ENCODE data around the gene CDKAL1. TPM values are rescaled to one million over a fixed set of nuclear protein-coding genes. Genes with fewer than 3 reads are reported as not detected.

CDKAL1 gene
- total and polyA plus RNA-seq, 9 of the 15 experiments (the other 6 are each of a cell fraction or from before 2014, with no cell fraction given): 11.2 to 36.3 (median 20.1) TPM

DNA sequence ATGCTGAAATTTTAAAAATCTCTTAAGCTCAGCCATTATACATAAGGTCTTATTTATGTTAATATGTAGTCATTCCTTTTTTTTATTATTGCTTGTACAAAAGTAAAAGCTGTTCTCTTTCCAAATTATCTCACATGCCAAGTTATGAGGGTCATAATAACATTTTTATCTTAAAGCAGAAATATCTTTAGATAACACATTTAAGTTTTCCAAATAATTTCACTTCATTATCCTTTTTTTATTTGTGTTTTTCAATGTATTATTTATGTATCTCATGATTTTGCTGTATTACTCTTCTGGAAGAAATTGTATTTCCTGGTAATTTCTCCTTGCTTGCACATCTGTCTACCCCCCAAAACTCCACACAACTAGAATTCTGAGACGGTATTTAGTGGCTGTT, 598.2 kb downstream of the CDKAL1 start:
- H3K4me2 ChIP-seq (ENCODE audit: insufficient read depth, low read length): no peak overlapping the region
- DNase-seq (ENCODE audit: extremely low read depth in 1 of 4, low spot score in 3 of 4): no peak
- ATAC-seq: no peak
- ChIA-PET POLR2A (interaction anchor here (0.7 kb wide), 1 partner anchor 286 kb away, joined by 3 read pairs; no protein-coding TSS in a partner anchor), CTCF (ENCODE audit: low intra/inter-chr PET ratio) (no interaction called here)
- WGBS (ENCODE audit: insufficient coverage, low coverage, missing lambda C conversion rate): 45% methylated on average over 1 of the region's 1 CpG
- intact Hi-C loops (cut with micrococcal nuclease): no loop called here
- in situ Hi-C loops (cut with MboI): no loop called here
- no peaks in the 10 kb centered on the region for H4K20me1 ChIP-seq (replicated peaks; ENCODE audit: control insufficient read depth, insufficient read depth, low read length)
- H3K4me1 ChIP-seq (replicated peaks in 1 of 2; ENCODE audit: control insufficient read depth in 2 of 2, insufficient read depth in 2 of 2, low read length in 2 of 2): no peaks in the 10 kb centered on the region
- H3K27ac ChIP-seq (ENCODE audit: extremely low read depth, low read depth, low read length): no peak overlapping the region
- no peaks in the 10 kb centered on the region for H3K27me3 ChIP-seq (ENCODE audit: control insufficient read depth in 2 of 2, insufficient read depth in 2 of 2, low read length in 2 of 2)
- no peak overlapping the region for H3K4me3 ChIP-seq
- no peaks in the 10 kb centered on the region for H3K79me2 ChIP-seq (ENCODE audit: control insufficient read depth, insufficient read depth, low read length)
- no peaks in the 10 kb centered on the region for H3K9me3 ChIP-seq (replicated peaks; ENCODE audit: control insufficient read depth, insufficient read depth, low read depth, low read length)
- TF ChIP-seq, protein P1, sequence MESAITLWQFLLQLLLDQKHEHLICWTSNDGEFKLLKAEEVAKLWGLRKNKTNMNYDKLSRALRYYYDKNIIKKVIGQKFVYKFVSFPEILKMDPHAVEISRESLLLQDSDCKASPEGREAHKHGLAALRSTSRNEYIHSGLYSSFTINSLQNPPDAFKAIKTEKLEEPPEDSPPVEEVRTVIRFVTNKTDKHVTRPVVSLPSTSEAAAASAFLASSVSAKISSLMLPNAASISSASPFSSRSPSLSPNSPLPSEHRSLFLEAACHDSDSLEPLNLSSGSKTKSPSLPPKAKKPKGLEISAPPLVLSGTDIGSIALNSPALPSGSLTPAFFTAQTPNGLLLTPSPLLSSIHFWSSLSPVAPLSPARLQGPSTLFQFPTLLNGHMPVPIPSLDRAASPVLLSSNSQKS (CRISPR knock-in tag; IDR thresholded peaks at IDR 0.05): no peak
- TF ChIP-seq SREBF2 (CRISPR knock-in tag; IDR thresholded peaks at IDR 0.05) (no peak), ZNF316 (IDR thresholded peaks at IDR 0.05) (no peak), DIDO1 (tag; IDR thresholded peaks at IDR 0.05; ENCODE audit: low read depth) (no peak)
- TF ChIP-seq, protein P2, sequence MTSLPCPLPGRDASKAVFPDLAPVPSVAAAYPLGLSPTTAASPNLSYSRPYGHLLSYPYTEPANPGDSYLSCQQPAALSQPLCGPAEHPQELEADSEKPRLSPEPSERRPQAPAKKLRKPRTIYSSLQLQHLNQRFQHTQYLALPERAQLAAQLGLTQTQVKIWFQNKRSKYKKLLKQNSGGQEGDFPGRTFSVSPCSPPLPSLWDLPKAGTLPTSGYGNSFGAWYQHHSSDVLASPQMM (CRISPR knock-in tag; IDR thresholded peaks at IDR 0.05): no peak
- TF ChIP-seq, protein P3, sequence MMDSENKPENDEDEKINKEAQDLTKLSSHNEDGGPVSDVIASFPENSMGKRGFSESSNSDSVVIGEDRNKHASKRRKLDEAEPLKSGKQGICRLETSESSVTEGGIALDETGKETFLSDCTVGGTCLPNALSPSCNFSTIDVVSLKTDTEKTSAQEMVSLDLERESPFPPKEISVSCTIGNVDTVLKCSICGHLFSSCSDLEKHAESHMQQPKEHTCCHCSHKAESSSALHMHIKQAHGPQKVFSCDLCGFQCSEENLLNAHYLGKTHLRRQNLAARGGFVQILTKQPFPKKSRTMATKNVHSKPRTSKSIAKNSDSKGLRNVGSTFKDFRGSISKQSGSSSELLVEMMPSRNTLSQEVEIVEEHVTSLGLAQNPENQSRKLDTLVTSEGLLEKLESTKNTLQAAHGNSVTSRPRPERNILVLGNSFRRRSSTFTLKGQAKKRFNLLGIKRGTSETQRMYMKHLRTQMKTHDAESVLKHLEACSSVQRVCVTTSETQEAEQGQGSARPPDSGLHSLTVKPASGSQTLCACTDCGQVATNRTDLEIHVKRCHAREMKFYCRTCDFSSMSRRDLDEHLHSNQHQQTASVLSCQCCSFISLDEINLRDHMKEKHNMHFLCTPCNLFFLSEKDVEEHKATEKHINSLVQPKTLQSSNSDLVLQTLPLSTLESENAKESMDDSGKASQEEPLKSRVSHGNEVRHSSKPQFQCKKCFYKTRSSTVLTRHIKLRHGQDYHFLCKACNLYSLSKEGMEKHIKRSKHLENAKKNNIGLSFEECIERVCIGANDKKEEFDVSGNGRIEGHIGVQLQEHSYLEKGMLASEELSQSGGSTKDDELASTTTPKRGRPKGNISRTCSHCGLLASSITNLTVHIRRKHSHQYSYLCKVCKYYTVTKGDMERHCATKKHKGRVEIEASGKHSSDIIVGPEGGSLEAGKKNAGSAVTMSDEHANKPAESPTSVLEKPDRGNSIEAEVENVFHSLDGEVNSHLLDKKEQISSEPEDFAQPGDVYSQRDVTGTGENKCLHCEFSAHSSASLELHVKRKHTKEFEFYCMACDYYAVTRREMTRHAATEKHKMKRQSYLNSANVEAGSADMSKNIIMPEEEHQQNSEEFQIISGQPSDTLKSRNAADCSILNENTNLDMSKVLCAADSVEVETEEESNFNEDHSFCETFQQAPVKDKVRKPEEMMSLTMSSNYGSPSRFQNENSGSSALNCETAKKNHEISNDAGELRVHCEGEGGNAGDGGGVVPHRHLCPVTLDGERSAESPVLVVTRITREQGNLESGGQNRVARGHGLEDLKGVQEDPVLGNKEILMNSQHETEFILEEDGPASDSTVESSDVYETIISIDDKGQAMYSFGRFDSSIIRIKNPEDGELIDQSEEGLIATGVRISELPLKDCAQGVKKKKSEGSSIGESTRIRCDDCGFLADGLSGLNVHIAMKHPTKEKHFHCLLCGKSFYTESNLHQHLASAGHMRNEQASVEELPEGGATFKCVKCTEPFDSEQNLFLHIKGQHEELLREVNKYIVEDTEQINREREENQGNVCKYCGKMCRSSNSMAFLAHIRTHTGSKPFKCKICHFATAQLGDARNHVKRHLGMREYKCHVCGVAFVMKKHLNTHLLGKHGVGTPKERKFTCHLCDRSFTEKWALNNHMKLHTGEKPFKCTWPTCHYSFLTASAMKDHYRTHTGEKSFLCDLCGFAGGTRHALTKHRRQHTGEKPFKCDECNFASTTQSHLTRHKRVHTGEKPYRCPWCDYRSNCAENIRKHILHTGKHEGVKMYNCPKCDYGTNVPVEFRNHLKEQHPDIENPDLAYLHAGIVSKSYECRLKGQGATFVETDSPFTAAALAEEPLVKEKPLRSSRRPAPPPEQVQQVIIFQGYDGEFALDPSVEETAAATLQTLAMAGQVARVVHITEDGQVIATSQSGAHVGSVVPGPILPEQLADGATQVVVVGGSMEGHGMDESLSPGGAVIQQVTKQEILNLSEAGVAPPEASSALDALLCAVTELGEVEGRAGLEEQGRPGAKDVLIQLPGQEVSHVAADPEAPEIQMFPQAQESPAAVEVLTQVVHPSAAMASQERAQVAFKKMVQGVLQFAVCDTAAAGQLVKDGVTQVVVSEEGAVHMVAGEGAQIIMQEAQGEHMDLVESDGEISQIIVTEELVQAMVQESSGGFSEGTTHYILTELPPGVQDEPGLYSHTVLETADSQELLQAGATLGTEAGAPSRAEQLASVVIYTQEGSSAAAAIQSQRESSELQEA (IDR thresholded peaks at IDR 0.05; ENCODE audit: low read depth): no peak
- H3K9me1 ChIP-seq (ENCODE audit: control insufficient read depth, insufficient read depth, low read length): no peaks in the 10 kb centered on the region
- H2AFZ ChIP-seq (ENCODE audit: low read depth, low read length): no peak overlapping the region
- H3K9ac ChIP-seq (ENCODE audit: insufficient read depth in 1 of 2, low read depth in 2 of 2, low read length in 2 of 2): no peak overlapping the region
- no peaks in the 10 kb centered on the region for H3K36me3 ChIP-seq (ENCODE audit: control insufficient read depth, insufficient read depth, low read length)
- BruUV-seq (replicated peaks): no TSS peak
- FAIRE-seq: no peak

All from K562 (cell line).